ENCODE results near the gene SUSD4.

DNA sequence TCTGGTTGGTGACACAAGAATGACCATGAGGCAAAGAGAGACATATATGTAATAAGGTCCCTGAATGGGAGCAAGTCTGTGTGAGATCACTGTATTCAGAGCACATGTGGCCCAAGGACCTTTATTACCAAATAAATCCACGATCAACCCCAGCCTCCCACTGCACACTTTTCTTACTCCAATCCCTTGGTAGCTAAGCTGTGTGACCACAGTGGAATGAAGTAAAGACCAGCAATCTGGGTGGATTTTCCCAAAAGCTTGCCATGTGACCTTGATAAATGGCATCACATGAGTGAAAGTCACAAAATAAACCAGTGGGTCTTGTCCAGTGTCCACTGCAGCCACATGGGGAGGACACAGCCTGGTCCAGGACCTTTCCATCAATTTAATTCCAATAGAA lies 184.2 kb downstream of the SUSD4 start:
- TF ChIP-seq GATA3 (IDR thresholded peaks at IDR 0.05; ENCODE audit: low read depth, low read length) (no peak), GATA2 (IDR thresholded peaks at IDR 0.05; ENCODE audit: low read depth, low read length) (no peak)
